H9 (cell line): ENCODE measurements around the gene MORC1. TPM values are rescaled to one million over a fixed set of nuclear protein-coding genes. Genes with fewer than 3 reads are reported as not detected.

Source experiments
- DNase-seq: peaks from one replicate; pipeline ENCODE4 v3.0.0-alpha.2; 2017
- H2AFZ ChIP-seq: one replicate; pipeline ENCODE4 v1.6.1; 2013; ENCODE audit warnings: mild to moderate bottlenecking, low read length, control low read depth, moderate library complexity
- H2AK5ac ChIP-seq: 2 replicates; pipeline ENCODE4 v1.6.1; 2013; ENCODE audit warnings: low read length, control low read depth, mixed read lengths; ENCODE audit not compliant: insufficient read length
- H2BK120ac ChIP-seq: one replicate; pipeline ENCODE4 v1.6.1; 2013; ENCODE audit warnings: low read depth, mild to moderate bottlenecking, low read length, control low read depth, inconsistent platforms; ENCODE audit not compliant: poor library complexity, severe bottlenecking
- H2BK12ac ChIP-seq: 2 replicates; pipeline ENCODE4 v1.6.1; 2013; ENCODE audit warnings: low read length, control low read depth, mixed read lengths, low read depth; ENCODE audit not compliant: insufficient read length
- H2BK15ac ChIP-seq: 2 replicates; pipeline ENCODE4 v1.6.1; 2013; ENCODE audit warnings: low read depth, low read length, control low read depth
- H2BK20ac ChIP-seq: one replicate; pipeline ENCODE4 v1.6.1; 2013; ENCODE audit warnings: low read depth, mild to moderate bottlenecking, low read length, control low read depth, inconsistent platforms; ENCODE audit not compliant: poor library complexity, severe bottlenecking
- H2BK5ac ChIP-seq: 2 replicates; pipeline ENCODE4 v1.6.1; 2013; ENCODE audit warnings: low read length, control low read depth, mixed read lengths; ENCODE audit not compliant: insufficient read length
- H3K14ac ChIP-seq: 2 replicates; pipeline ENCODE4 v1.6.1; 2013; ENCODE audit warnings: low read length, control low read depth; ENCODE audit not compliant: insufficient read depth
- H3K18ac ChIP-seq: 2 replicates; pipeline ENCODE4 v1.6.1; 2013; ENCODE audit warnings: low read depth, mild to moderate bottlenecking, mixed read lengths, low read length, control low read depth; ENCODE audit not compliant: insufficient read length
- H3K23ac ChIP-seq: 2 replicates; pipeline ENCODE4 v1.6.1; 2013; ENCODE audit warnings: low read length, control low read depth, mixed read lengths, low read depth; ENCODE audit not compliant: insufficient read length
- H3K23me2 ChIP-seq: 2 replicates; pipeline ENCODE4 v1.6.1; 2013; ENCODE audit warnings: low read depth, mild to moderate bottlenecking, mixed read lengths, low read length, control low read depth; ENCODE audit not compliant: insufficient read length, poor library complexity, severe bottlenecking
- H3K27ac ChIP-seq: 2 replicates; pipeline ENCODE4 v1.5.1; 2013; ENCODE audit warnings: low read length, control low read depth, mixed read lengths, low read depth; ENCODE audit not compliant: insufficient read length
- H3K27me3 ChIP-seq: 2 replicates; pipeline ENCODE4 v1.6.1; 2013; ENCODE audit warnings: low read length, control low read depth, inconsistent platforms; ENCODE audit not compliant: insufficient read depth
- H3K4ac ChIP-seq: 2 replicates; pipeline ENCODE4 v1.6.1; 2013; ENCODE audit warnings: low read depth, mild to moderate bottlenecking, control low read depth, inconsistent platforms, low read length, moderate library complexity
- H3K4me1 ChIP-seq: 2 replicates; pipeline ENCODE4 v1.6.1; 2013; ENCODE audit warnings: low read length, control low read depth, inconsistent platforms; ENCODE audit not compliant: insufficient read depth
- H3K4me2 ChIP-seq: 2 replicates; pipeline ENCODE4 v1.6.1; 2013; ENCODE audit warnings: low read length, control low read depth, mixed read lengths; ENCODE audit not compliant: insufficient read length, insufficient read depth
- H3K56ac ChIP-seq: 2 replicates; pipeline ENCODE4 v1.6.1; 2013; ENCODE audit warnings: low read depth, mild to moderate bottlenecking, mixed read lengths, low read length, control low read depth; ENCODE audit not compliant: insufficient read length
- H3K79me1 ChIP-seq: 2 replicates; pipeline ENCODE4 v1.6.1; 2013; ENCODE audit warnings: low read depth, mild to moderate bottlenecking, moderate library complexity, low read length, control low read depth, inconsistent platforms; ENCODE audit not compliant: insufficient read depth, poor library complexity, severe bottlenecking
- H3K79me2 ChIP-seq: 2 replicates; pipeline ENCODE4 v1.6.1; 2013; ENCODE audit warnings: low read length, control low read depth, inconsistent platforms; ENCODE audit not compliant: insufficient read depth
- H3K9ac ChIP-seq: 2 replicates; pipeline ENCODE4 v1.6.1; 2013; ENCODE audit warnings: low read length, control low read depth, mixed read lengths; ENCODE audit not compliant: insufficient read length; ENCODE audit errors: extremely low read depth
- H3K9me3 ChIP-seq: one replicate; pipeline ENCODE4 v1.6.1; 2013; ENCODE audit warnings: low read depth, low read length, inconsistent platforms; ENCODE audit not compliant: control insufficient read depth
- H3T11ph ChIP-seq: one replicate; pipeline ENCODE4 v1.6.1; 2013; ENCODE audit warnings: mild to moderate bottlenecking, low read length, control low read depth, inconsistent platforms
- H4K20me1 ChIP-seq: one replicate; pipeline ENCODE4 v1.6.1; 2013; ENCODE audit not compliant: control insufficient read depth, insufficient read length, insufficient read depth
- H4K5ac ChIP-seq: 2 replicates; pipeline ENCODE4 v1.6.1; 2013; ENCODE audit warnings: low read depth, mild to moderate bottlenecking, mixed read lengths, low read length, control low read depth; ENCODE audit not compliant: insufficient read length
- H4K8ac ChIP-seq: replicated peaks from 2 replicates; pipeline ENCODE4 v1.6.1; 2013; ENCODE audit warnings: low read length, control low read depth, mixed read lengths, low read depth; ENCODE audit not compliant: insufficient read length
- H4K91ac ChIP-seq: 2 replicates; pipeline ENCODE4 v1.6.1; 2013; ENCODE audit warnings: low read depth, mild to moderate bottlenecking, moderate library complexity, mixed read lengths, low read length, control low read depth; ENCODE audit not compliant: insufficient read length
- H3K27ac Mint-ChIP-seq, 3 experiments: 2 replicates in 2 of 3; 3 replicates in 1 of 3; pipeline ENCODE4 v1.8.0; 2020 to 2021; ENCODE audit warnings: mixed read lengths in 3 of 3, mild to moderate bottlenecking in 1 of 3, moderate library complexity in 1 of 3
- H3K27me3 Mint-ChIP-seq: 2 replicates; pipeline ENCODE4 v1.8.0; 2021; ENCODE audit warnings: low read depth, mild to moderate bottlenecking, moderate library complexity, mixed read lengths
- H3K36me3 Mint-ChIP-seq, 3 experiments: 2 replicates in 2 of 3; 3 replicates in 1 of 3; pipeline ENCODE4 v1.8.0; 2020 to 2021; ENCODE audit warnings: low read depth in 3 of 3, mixed read lengths in 3 of 3; ENCODE audit not compliant: insufficient read depth in 1 of 3
- H3K4me1 Mint-ChIP-seq, 2 experiments: 2 replicates each; pipeline ENCODE4 v1.8.0; 2020; ENCODE audit warnings: mixed read lengths in 2 of 2
- H3K4me3 Mint-ChIP-seq, 2 experiments: 2 replicates in 1 of 2; 3 replicates in 1 of 2; pipeline ENCODE4 v1.8.0; 2020 to 2021; ENCODE audit warnings: mild to moderate bottlenecking in 2 of 2, mixed read lengths in 2 of 2, moderate library complexity in 1 of 2
- H3K9me3 Mint-ChIP-seq, 2 experiments: 2 replicates in 1 of 2; 3 replicates in 1 of 2; pipeline ENCODE4 v1.8.0; 2020; ENCODE audit warnings: mild to moderate bottlenecking in 2 of 2, mixed read lengths in 2 of 2, moderate library complexity in 1 of 2
- CTCF ChIP-seq: fragments of 200-600 bp; sonication (generic); conservative IDR thresholded peaks from 3 replicates; pipeline ENCODE4 v1.8.0; 2021; ENCODE audit warnings: antibody characterized with exemption, mild to moderate bottlenecking
- WGBS: extraction: QIAGEN DNeasy Blood & Tissue Kit; methylation state at CpG from one replicate; pipeline ENCODE4 v1.1.7; 2013; ENCODE audit warnings: missing lambda C conversion rate, low lambda C conversion rate, mixed read lengths; ENCODE audit not compliant: insufficient read length; ENCODE audit errors: extremely low coverage; 5-methylcytosine and 5-hydroxymethylcytosine counted together
- total RNA-seq: library from RNA; stranded (reverse); gene quantifications from 2 replicates; pipeline ENCODE4 v1.2.1, GENCODE V29; 2021

The MORC1 gene
- total RNA-seq, 1 experiment from 2014 or later = not detected

GRCh38 chr3:109005443-109005842, 112.5 kb downstream of the MORC1 start:
- H2BK20ac ChIP-seq = no peak overlapping the region
- H3K27me3 ChIP-seq = no peaks in the 10 kb centered on the region
- no peak overlapping the region for H2AK5ac ChIP-seq
- H3K23me2 ChIP-seq = no peaks in the 10 kb centered on the region
- DNase-seq = no peak
- no peak overlapping the region for H4K5ac ChIP-seq
- no peak overlapping the region for H2AFZ ChIP-seq
- H4K91ac ChIP-seq = no peak overlapping the region
- Mint-ChIP-seq H3K36me3 (no peaks in the 10 kb centered on the region), H3K4me3 (no peak overlapping the region), H3K27ac (no peak overlapping the region), H3K4me1 (no peaks in the 10 kb centered on the region), H3K9me3 (no peaks in the 10 kb centered on the region), H3K27me3 (no peaks in the 10 kb centered on the region)
- no peak overlapping the region for H2BK12ac ChIP-seq
- no peak overlapping the region for H3K14ac ChIP-seq
- H3T11ph ChIP-seq = no peak overlapping the region
- no peaks in the 10 kb centered on the region for H3K4me1 ChIP-seq
- H3K4ac ChIP-seq = no peak overlapping the region
- no peak overlapping the region for H2BK120ac ChIP-seq
- no peaks in the 10 kb centered on the region for H3K9me3 ChIP-seq
- no peaks in the 10 kb centered on the region for H3K79me2 ChIP-seq
- no peaks in the 10 kb centered on the region for H4K20me1 ChIP-seq
- H3K18ac ChIP-seq = no peak overlapping the region
- no peak overlapping the region for H3K9ac ChIP-seq
- WGBS = no CpG with 5 or more reads among the region's 3 CpGs
- H2BK5ac ChIP-seq = no peak overlapping the region
- TF ChIP-seq CTCF = no peak
- H3K23ac ChIP-seq = no peak overlapping the region
- H4K8ac ChIP-seq = no peak overlapping the region
- no peak overlapping the region for H3K56ac ChIP-seq
- H2BK15ac ChIP-seq = no peak overlapping the region
- no peak overlapping the region for H3K27ac ChIP-seq
- H3K79me1 ChIP-seq = no peaks in the 10 kb centered on the region
- H3K4me2 ChIP-seq = no peak overlapping the region
